GM13977 (cell line): ENCODE data around the gene ASIC2.

Experiments used
- DNase-seq: peaks from one replicate; pipeline ENCODE4 v3.0.0; 2012; ENCODE audit warnings: low spot score
- CTCF ChIP-seq: IDR thresholded peaks from 2 replicates; pipeline ENCODE4 v1.5.1; 2012; ENCODE audit warnings: mild to moderate bottlenecking, control low read depth; ENCODE audit not compliant: insufficient read depth; ENCODE audit errors: extremely low read depth, missing control alignments
- in situ Hi-C: fragments of 300-500 bp; cut with MboI; formaldehyde crosslinking; loops from one replicate; pipeline ENCODE4 v1.12.0; 2022; ENCODE audit warnings: low sequenced_read_pairs, low pct_unique_long_range_greater_than_20kb, mixed read lengths, inconsistent platforms; ENCODE audit not compliant: unreplicated experiment

ASIC2 gene

GRCh38 chr17:33183487-33184026, 109.5 kb downstream of the ASIC2 start:
- in situ Hi-C loops, result no loop called here
- DNase-seq, result no peak
- no peak for TF ChIP-seq CTCF

- in situ Hi-C loops, result no loop called here
- DNase-seq, result no peak
- TF ChIP-seq CTCF, result no peak
Measured at GRCh38 chr17:33179151-33179550, 113.9 kb downstream of the ASIC2 start.

GRCh38 chr17:33178681-33179080, 114.4 kb downstream of the ASIC2 start:
- TF ChIP-seq CTCF, result no peak
- in situ Hi-C loops, result no loop called here
- DNase-seq, result no peak

GRCh38 chr17:33175562-33175961, 117.5 kb downstream of the ASIC2 start:
- no peak for DNase-seq
- no peak for TF ChIP-seq CTCF
- in situ Hi-C loops, result no loop called here

- no peak for TF ChIP-seq CTCF
- in situ Hi-C loops, result no loop called here
- DNase-seq, result no peak
Measured at GRCh38 chr17:33171931-33172330, 121.2 kb downstream of the ASIC2 start.

- no peak for DNase-seq
- in situ Hi-C loops, result no loop called here
- no peak for TF ChIP-seq CTCF
Measured at GRCh38 chr17:33169580-33170285, 123.4 kb downstream of the ASIC2 start.
